ENCODE measurements around the gene FARS2.

GRCh38 chr6:5259428-5259827 lies 1.9 kb upstream of the FARS2 start:
- TF ChIP-seq CTCF (IDR thresholded peaks at IDR 0.05 in 8 of 11, conservative IDR thresholded peaks at IDR 0.05 in 3 of 11) (no peak), POLR2AphosphoS5 (IDR thresholded peaks at IDR 0.05) (no peak)

All from spleen (tissue), 7 donors.